HG03097 (cell line): ENCODE measurements around the gene OBP2B.
"Not testable (repeated sequence)": the region's sequence is repeated elsewhere in the genome, so short reads cannot be mapped to it uniquely, and the experiment has no call there.

Source experiments
- ATAC-seq: cut with Tn5 transposase; IDR thresholded peaks from one replicate; pipeline ENCODE4 v1.9.1; 2021; ENCODE audit not compliant: unreplicated experiment, low FRiP score

Gene OBP2B

GRCh38 chr9:133223159-133223756 lies 14.2 kb upstream of the OBP2B start:
- ATAC-seq = not testable (repeated sequence)

GRCh38 chr9:133221994-133222393 lies 12.9 kb upstream of the OBP2B start:
- not testable (repeated sequence) for ATAC-seq

GRCh38 chr9:133221177-133221809 lies 12.2 kb upstream of the OBP2B start:
- ATAC-seq = no peak

GRCh38 chr9:133218049-133218975 lies 9.3 kb upstream of the OBP2B start:
- ATAC-seq = not testable (repeated sequence)

- not testable (repeated sequence) for ATAC-seq
These were observed 8.4 kb upstream of the OBP2B start for GRCh38 chr9:133217333-133217988.

- ATAC-seq = not testable (repeated sequence)
These were observed 5.2 kb upstream of the OBP2B start for GRCh38 chr9:133214276-133214675.

GRCh38 chr9:133210609-133211008 lies 1.6 kb upstream of the OBP2B start:
- ATAC-seq = no peak

- ATAC-seq = no peak
These were observed 1.1 kb upstream of the OBP2B start for GRCh38 chr9:133210202-133210532.

GRCh38 chr9:133209327-133210201 lies 514 bp upstream of the OBP2B start:
- not testable (repeated sequence) for ATAC-seq

- ATAC-seq = not testable (repeated sequence)
These were observed 725 bp downstream of the OBP2B start for GRCh38 chr9:133208171-133208879.

GRCh38 chr9:133207540-133208170 lies 1.4 kb downstream of the OBP2B start:
- ATAC-seq = no peak

- no peak for ATAC-seq
These were observed 2.0 kb downstream of the OBP2B start for GRCh38 chr9:133207021-133207531.

GRCh38 chr9:133205996-133206931 lies 2.8 kb downstream of the OBP2B start:
- ATAC-seq = no peak

- ATAC-seq = not testable (repeated sequence)
These were observed 3.6 kb downstream of the OBP2B start for GRCh38 chr9:133205481-133205887.

- ATAC-seq = no peak
These were observed 4.1 kb downstream of the OBP2B start for GRCh38 chr9:133204993-133205336.

- ATAC-seq = no peak
These were observed 4.6 kb downstream of the OBP2B start for GRCh38 chr9:133204335-133204992.

GRCh38 chr9:133203506-133204075 lies 5.5 kb downstream of the OBP2B start:
- no peak for ATAC-seq
